ENCODE data around the gene PYROXD2. TPM values are rescaled to one million over a fixed set of nuclear protein-coding genes. Genes with fewer than 3 reads are reported as not detected.
"Not testable (repeated sequence)": the region's sequence is repeated elsewhere in the genome, so short reads cannot be mapped to it uniquely, and the experiment has no call there.

Gene PYROXD2
- total RNA-seq, 1 donor from 2014 or later = 15.8 TPM

DNA sequence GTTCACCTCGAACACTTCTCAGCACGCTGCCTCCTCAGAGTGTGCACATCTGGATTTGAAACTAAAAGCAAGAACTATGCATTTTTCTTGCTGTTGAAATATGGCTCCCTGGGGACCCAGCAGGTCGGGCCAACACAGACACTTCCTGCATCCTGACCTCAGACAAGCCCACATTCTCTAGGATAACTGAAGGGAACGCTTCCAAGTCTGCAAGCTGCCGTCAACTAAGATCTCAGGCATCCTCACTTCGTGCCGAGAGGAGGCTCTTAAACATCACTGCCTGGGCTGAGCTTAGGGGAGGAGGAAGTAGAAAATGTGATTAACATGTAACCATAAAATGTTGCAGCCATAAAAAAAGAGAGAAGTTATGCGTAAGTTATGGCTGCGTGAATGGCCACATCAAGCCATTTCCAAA is 65.5 kb downstream of the PYROXD2 start:
- no peaks in the 10 kb centered on the region for H3K36me3 Mint-ChIP-seq (ENCODE audit: insufficient read depth)
- H3K27ac Mint-ChIP-seq = no peak overlapping the region
- DNase-seq (ENCODE audit: low spot score, unreplicated experiment) = no peak
- H3K27me3 Mint-ChIP-seq = peaks cover 42% of the 10 kb centered on the region
- H3K4me3 Mint-ChIP-seq (ENCODE audit: low read depth) = no peak overlapping the region
- H3K9me3 Mint-ChIP-seq (ENCODE audit: low read depth) = peaks cover 11% of the 10 kb centered on the region
- H3K4me1 Mint-ChIP-seq (ENCODE audit: low read depth) = no peaks in the 10 kb centered on the region
- no peak for TF ChIP-seq CTCF (IDR thresholded peaks at IDR 0.05; ENCODE audit: unreplicated experiment)

DNA sequence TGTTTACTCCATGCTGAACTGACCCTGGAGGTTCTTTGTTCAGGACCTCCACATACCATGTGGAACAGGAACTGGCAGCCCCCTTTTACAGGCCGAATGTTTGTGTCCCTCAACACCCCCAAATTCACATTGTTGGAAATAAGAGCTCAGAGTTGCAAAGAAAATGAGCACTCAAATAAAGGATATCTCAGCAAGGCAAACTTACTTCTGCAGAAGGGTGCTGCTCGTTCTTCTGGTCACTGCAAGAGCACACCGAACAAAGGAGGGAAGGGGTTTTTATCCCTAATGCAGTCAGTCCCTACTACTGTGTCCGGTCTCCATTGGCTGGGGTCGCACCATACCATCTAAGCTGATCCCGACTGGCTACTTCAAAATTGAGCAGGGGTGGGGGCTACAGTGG is 68.1 kb downstream of the PYROXD2 start:
- no peak overlapping the region for H3K4me3 Mint-ChIP-seq (ENCODE audit: low read depth)
- H3K27me3 Mint-ChIP-seq = peaks cover 15% of the 10 kb centered on the region
- no peaks in the 10 kb centered on the region for H3K4me1 Mint-ChIP-seq (ENCODE audit: low read depth)
- DNase-seq (ENCODE audit: low spot score, unreplicated experiment) = no peak
- no peak overlapping the region for H3K27ac Mint-ChIP-seq
- H3K9me3 Mint-ChIP-seq (ENCODE audit: low read depth) = peaks cover 11% of the 10 kb centered on the region
- H3K36me3 Mint-ChIP-seq (ENCODE audit: insufficient read depth) = no peaks in the 10 kb centered on the region
- TF ChIP-seq CTCF (IDR thresholded peaks at IDR 0.05; ENCODE audit: unreplicated experiment) = no peak

- H3K4me1 Mint-ChIP-seq (ENCODE audit: low read depth) = no peaks in the 10 kb centered on the region
- DNase-seq (ENCODE audit: low spot score, unreplicated experiment) = no peak
- TF ChIP-seq CTCF (IDR thresholded peaks at IDR 0.05; ENCODE audit: unreplicated experiment) = no peak
- no peak overlapping the region for H3K27ac Mint-ChIP-seq
- no peaks in the 10 kb centered on the region for H3K36me3 Mint-ChIP-seq (ENCODE audit: insufficient read depth)
- peaks cover 11% of the 10 kb centered on the region for H3K9me3 Mint-ChIP-seq (ENCODE audit: low read depth)
- H3K27me3 Mint-ChIP-seq = peaks cover 2% of the 10 kb centered on the region
- H3K4me3 Mint-ChIP-seq (ENCODE audit: low read depth) = no peak overlapping the region
Measured at GRCh38 chr10:98344589-98345038, 70.4 kb downstream of the PYROXD2 start.

DNA sequence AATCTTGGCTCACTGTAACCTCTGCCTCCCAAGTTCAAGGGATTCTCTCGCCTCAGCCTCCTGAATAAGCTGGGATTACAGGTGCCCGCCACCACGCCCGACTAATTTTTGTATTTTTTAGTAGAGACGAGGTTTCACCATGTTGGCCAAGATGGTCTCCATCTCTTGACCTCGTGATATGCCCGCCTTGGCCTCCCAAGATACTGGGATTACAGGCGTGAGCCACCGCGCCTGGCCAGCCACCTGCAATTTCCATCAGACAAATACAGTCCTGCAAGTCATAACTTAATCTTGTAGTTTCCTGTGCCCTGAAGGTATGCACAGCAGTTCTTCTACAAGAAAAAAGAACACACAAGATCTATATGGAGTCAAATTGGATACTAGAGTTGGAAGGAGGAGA is 73.3 kb downstream of the PYROXD2 start:
- DNase-seq (ENCODE audit: low spot score, unreplicated experiment); H3K9me3 Mint-ChIP-seq (ENCODE audit: low read depth); H3K27ac Mint-ChIP-seq; H3K4me3 Mint-ChIP-seq (ENCODE audit: low read depth); H3K4me1 Mint-ChIP-seq (ENCODE audit: low read depth); H3K36me3 Mint-ChIP-seq (ENCODE audit: insufficient read depth): not testable (repeated sequence)
- H3K27me3 Mint-ChIP-seq = peaks cover 12% of the 10 kb centered on the region

DNA sequence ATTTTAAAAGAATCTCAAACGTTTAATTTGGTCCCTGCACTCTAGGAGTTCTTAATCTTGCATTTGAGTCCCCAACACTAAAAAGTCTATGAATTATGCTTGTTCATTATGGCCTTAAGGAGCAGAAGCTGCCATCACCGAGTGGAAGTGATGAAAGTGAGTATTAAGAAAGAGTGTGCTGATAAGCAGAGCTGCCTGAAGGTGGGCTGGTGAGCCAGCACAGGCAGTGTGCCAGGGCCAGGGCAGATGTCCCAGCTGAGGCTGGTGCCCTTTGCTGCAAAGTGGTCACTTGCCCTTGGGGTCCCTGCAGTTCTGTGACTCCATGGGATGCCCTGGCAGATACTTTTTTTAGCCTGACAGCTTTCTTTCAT is 74.1 kb downstream of the PYROXD2 start:
- no peak overlapping the region for H3K27ac Mint-ChIP-seq
- no peaks in the 10 kb centered on the region for H3K36me3 Mint-ChIP-seq (ENCODE audit: insufficient read depth)
- H3K4me1 Mint-ChIP-seq (ENCODE audit: low read depth) = no peaks in the 10 kb centered on the region
- H3K4me3 Mint-ChIP-seq (ENCODE audit: low read depth) = no peak overlapping the region
- TF ChIP-seq CTCF (IDR thresholded peaks at IDR 0.05; ENCODE audit: unreplicated experiment) = no peak
- no peak for DNase-seq (ENCODE audit: low spot score, unreplicated experiment)
- no peaks in the 10 kb centered on the region for H3K9me3 Mint-ChIP-seq (ENCODE audit: low read depth)
- peaks cover 13% of the 10 kb centered on the region for H3K27me3 Mint-ChIP-seq

GRCh38 chr10:98340261-98340939 is 74.6 kb downstream of the PYROXD2 start:
- no peak overlapping the region for H3K4me3 Mint-ChIP-seq (ENCODE audit: low read depth)
- DNase-seq (ENCODE audit: low spot score, unreplicated experiment) = no peak
- no peaks in the 10 kb centered on the region for H3K36me3 Mint-ChIP-seq (ENCODE audit: insufficient read depth)
- no peaks in the 10 kb centered on the region for H3K9me3 Mint-ChIP-seq (ENCODE audit: low read depth)
- peaks cover 13% of the 10 kb centered on the region for H3K27me3 Mint-ChIP-seq
- no peaks in the 10 kb centered on the region for H3K4me1 Mint-ChIP-seq (ENCODE audit: low read depth)
- no peak for TF ChIP-seq CTCF (IDR thresholded peaks at IDR 0.05; ENCODE audit: unreplicated experiment)
- H3K27ac Mint-ChIP-seq = no peak overlapping the region

Data from progenitor cell of endocrine pancreas (in vitro differentiated cells).